MCF 10A (cell line): ENCODE measurements around the gene DPYD. TPM values are rescaled to one million over a fixed set of nuclear protein-coding genes. Genes with fewer than 3 reads are reported as not detected.

Experiments used
- BruUV-seq: library from RNA; stranded (reverse); fragments of 400-500 nt; replicated peaks from 2 replicates; lab custom pipeline; 2021; lab: Mats Ljungman, UMichigan
- CTCF ChIA-PET: fragments of 300-600 bp; sonication (Branson Sonifier 250); formaldehyde crosslinking; extraction: SDS; loops from one replicate; lab custom pipeline; 2021; ENCODE audit warnings: antibody characterized with exemption, inconsistent platforms; lab: Yijun Ruan, JAX
- POLR2A ChIA-PET: fragments of 300-600, 350-650 bp; sonication (Branson Sonifier 250); formaldehyde crosslinking; extraction: SDS; loops from one replicate; lab custom pipeline; 2020; ENCODE audit warnings: antibody characterized with exemption, inconsistent platforms; lab: Yijun Ruan, JAX
- DNase-seq: peaks from one replicate; pipeline ENCODE4 v3.0.0-alpha.2; 2018; ENCODE audit not compliant: unreplicated experiment
- H3K27ac Mint-ChIP-seq: one replicate; pipeline ENCODE4 v1.8.0; 2022; ENCODE audit warnings: mild to moderate bottlenecking, low read depth, mixed read lengths; ENCODE audit not compliant: unreplicated experiment
- H3K27me3 Mint-ChIP-seq: one replicate; pipeline ENCODE4 v1.8.0; 2022; ENCODE audit warnings: mixed read lengths; ENCODE audit not compliant: insufficient read depth, unreplicated experiment
- H3K36me3 Mint-ChIP-seq: one replicate; pipeline ENCODE4 v1.8.0; 2022; ENCODE audit warnings: mild to moderate bottlenecking, moderate library complexity, mixed read lengths; ENCODE audit not compliant: insufficient read depth, unreplicated experiment
- H3K4me1 Mint-ChIP-seq: one replicate; pipeline ENCODE4 v1.8.0; 2022; ENCODE audit warnings: mixed read lengths; ENCODE audit not compliant: insufficient read depth, unreplicated experiment
- H3K4me3 Mint-ChIP-seq: one replicate; pipeline ENCODE4 v1.8.0; 2022; ENCODE audit warnings: mild to moderate bottlenecking, moderate library complexity, mixed read lengths; ENCODE audit not compliant: unreplicated experiment
- H3K9me3 Mint-ChIP-seq: one replicate; pipeline ENCODE4 v1.8.0; 2022; ENCODE audit warnings: mixed read lengths; ENCODE audit not compliant: unreplicated experiment
- intact Hi-C: fragments of 100-400 bp; cut with micrococcal nuclease; formaldehyde crosslinking; loops from 2 replicates; pipeline ENCODE4 v1.14.1; 2022
- total RNA-seq: library from RNA; stranded (reverse); gene quantifications from 2 replicates; pipeline ENCODE4 v1.2.3, GENCODE V29; 2022
- TF ChIP-seq, protein P1 (sequence below): fragments of 200-600 bp; IDR thresholded peaks from one replicate; pipeline ENCODE4 v1.8.0; 2022; ENCODE audit warnings: antibody characterized with exemption, mild to moderate bottlenecking; ENCODE audit not compliant: unreplicated experiment

DPYD gene
- total RNA-seq, 1 experiment from 2014 or later: 48.2 TPM

- H3K27ac Mint-ChIP-seq: no peak overlapping the region
- no peaks in the 10 kb centered on the region for H3K4me1 Mint-ChIP-seq
- TF ChIP-seq, protein P1, sequence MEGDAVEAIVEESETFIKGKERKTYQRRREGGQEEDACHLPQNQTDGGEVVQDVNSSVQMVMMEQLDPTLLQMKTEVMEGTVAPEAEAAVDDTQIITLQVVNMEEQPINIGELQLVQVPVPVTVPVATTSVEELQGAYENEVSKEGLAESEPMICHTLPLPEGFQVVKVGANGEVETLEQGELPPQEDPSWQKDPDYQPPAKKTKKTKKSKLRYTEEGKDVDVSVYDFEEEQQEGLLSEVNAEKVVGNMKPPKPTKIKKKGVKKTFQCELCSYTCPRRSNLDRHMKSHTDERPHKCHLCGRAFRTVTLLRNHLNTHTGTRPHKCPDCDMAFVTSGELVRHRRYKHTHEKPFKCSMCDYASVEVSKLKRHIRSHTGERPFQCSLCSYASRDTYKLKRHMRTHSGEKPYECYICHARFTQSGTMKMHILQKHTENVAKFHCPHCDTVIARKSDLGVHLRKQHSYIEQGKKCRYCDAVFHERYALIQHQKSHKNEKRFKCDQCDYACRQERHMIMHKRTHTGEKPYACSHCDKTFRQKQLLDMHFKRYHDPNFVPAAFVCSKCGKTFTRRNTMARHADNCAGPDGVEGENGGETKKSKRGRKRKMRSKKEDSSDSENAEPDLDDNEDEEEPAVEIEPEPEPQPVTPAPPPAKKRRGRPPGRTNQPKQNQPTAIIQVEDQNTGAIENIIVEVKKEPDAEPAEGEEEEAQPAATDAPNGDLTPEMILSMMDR: no peak
- POLR2A ChIA-PET: interaction anchor here (1.1 kb wide), 1 partner anchor 135 kb away, joined by 3 read pairs; no protein-coding TSS in a partner anchor
- no peaks in the 10 kb centered on the region for H3K9me3 Mint-ChIP-seq
- intact Hi-C loops: no loop called here
- CTCF ChIA-PET: interaction anchor here (1.0 kb wide), 1 partner anchor 33 kb away, joined by 3 read pairs; no protein-coding TSS in a partner anchor
- H3K27me3 Mint-ChIP-seq: no peaks in the 10 kb centered on the region
- BruUV-seq: no TSS peak
- H3K36me3 Mint-ChIP-seq: peaks cover 6% of the 10 kb centered on the region
- DNase-seq: no peak
- no peak overlapping the region for H3K4me3 Mint-ChIP-seq
Measured at GRCh38 chr1:97783751-97784150, 137.1 kb downstream of the DPYD start.

DNA sequence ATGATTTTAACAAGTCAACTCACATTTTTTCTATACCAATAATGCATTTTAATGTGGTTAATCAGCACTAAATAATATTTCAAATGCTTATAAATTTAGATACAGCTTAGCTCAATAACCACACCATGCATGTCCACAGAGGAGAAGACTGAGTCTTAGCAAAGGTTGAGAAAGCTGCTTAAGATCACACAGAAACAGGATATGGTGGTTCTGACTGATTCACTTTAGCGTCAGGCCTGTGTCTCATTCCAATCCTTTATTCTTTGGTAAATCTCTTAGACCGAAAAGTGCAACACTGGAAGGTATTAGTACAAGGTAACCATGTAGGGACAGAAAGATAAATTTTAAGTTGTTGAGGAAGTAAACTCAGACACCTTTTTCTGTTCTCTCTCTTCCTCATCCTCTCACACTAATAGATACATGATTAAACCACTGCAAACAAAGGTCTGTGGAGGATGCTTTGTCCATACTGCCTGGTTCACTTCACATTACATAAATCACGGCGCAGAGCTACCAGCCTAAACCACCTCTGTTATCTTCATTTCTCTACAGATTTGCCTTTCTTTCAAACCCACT, 139.0 kb downstream of the DPYD start:
- ChIA-PET CTCF (no interaction called here), POLR2A (interaction anchor here (0.6 to 0.7 kb wide), 2 partner anchors 136 to 509 kb away, joined by 3 read pairs; no protein-coding TSS in a partner anchor)
- BruUV-seq: no TSS peak
- TF ChIP-seq, protein P1: no peak
- intact Hi-C loops: no loop called here
- H3K4me3 Mint-ChIP-seq: no peak overlapping the region
- H3K27ac Mint-ChIP-seq: no peak overlapping the region
- no peaks in the 10 kb centered on the region for H3K4me1 Mint-ChIP-seq
- no peak for DNase-seq
- peaks cover 7% of the 10 kb centered on the region for H3K36me3 Mint-ChIP-seq
- no peaks in the 10 kb centered on the region for H3K9me3 Mint-ChIP-seq
- no peaks in the 10 kb centered on the region for H3K27me3 Mint-ChIP-seq

GRCh38 chr1:97780884-97781283, 139.9 kb downstream of the DPYD start:
- Mint-ChIP-seq H3K4me1 (no peaks in the 10 kb centered on the region), H3K27ac (no peak overlapping the region), H3K9me3 (no peaks in the 10 kb centered on the region), H3K4me3 (no peak overlapping the region), H3K27me3 (no peaks in the 10 kb centered on the region), H3K36me3 (peaks cover 15% of the 10 kb centered on the region)
- ChIA-PET CTCF (interaction anchor here (0.6 kb wide), 1 partner anchor 11 kb away, joined by 3 read pairs; no protein-coding TSS in a partner anchor), POLR2A (no interaction called here)
- intact Hi-C loops: no loop called here
- TF ChIP-seq, protein P1: no peak
- BruUV-seq: no TSS peak
- DNase-seq: no peak

DNA sequence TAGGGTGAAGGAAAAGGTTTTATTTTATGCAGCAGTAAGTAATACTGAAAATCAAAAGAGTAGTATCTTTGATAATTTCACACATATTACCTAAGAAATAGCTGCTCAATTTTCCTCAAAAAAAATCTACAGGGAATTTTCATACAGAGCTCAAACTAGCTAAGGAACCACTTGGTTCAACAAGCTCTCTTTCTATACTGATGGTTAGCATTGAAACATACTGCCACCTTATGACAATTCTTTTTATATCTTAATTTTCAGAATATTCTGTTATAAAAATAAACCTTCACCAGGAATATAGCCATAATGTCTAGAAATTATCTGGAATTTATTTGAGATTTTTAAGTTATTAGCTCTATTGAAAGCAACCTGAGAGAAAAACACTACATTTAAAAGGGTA, 142.1 kb downstream of the DPYD start:
- DNase-seq: no peak
- TF ChIP-seq, protein P1: peak; percentile 10
- no TSS peak for BruUV-seq
- ChIA-PET CTCF (interaction anchor here (0.5 to 1.1 kb wide), 3 partner anchors 10 to 119 kb away, joined by 3 to 5 read pairs (median 3); no protein-coding TSS in a partner anchor), POLR2A (interaction anchor here (0.8 to 0.9 kb wide), 2 partner anchors 9 to 23 kb away, joined by 3 to 5 read pairs; no protein-coding TSS in a partner anchor)
- Mint-ChIP-seq H3K9me3 (no peaks in the 10 kb centered on the region), H3K36me3 (peaks cover 24% of the 10 kb centered on the region), H3K27ac (no peak overlapping the region), H3K27me3 (no peaks in the 10 kb centered on the region), H3K4me3 (no peak overlapping the region), H3K4me1 (no peaks in the 10 kb centered on the region)
- intact Hi-C loops: loop anchor here (5.0 kb wide), 1 partner anchor 641 kb away; no protein-coding TSS in a partner anchor
